BLaER1 treated with 17β-estradiol and CSF1 and Interleukin-3, amounts not matched to agents 10 nM and 100 nM (cell line): ENCODE measurements around the gene SVIL.
"Not testable (repeated sequence)": the region's sequence is repeated elsewhere in the genome, so short reads cannot be mapped to it uniquely, and the experiment has no call there.

Experiments
- H3K27ac ChIP-seq, 11 experiments: shearing (Covaris generic); formaldehyde crosslinking; 2 replicates each; pipeline ENCODE4 v1.8.1; 2022
- H3K27me3 ChIP-seq, 11 experiments: shearing (Covaris generic); formaldehyde crosslinking; 2 replicates each; pipeline ENCODE4 v1.8.1; 2022
- H3K36me3 ChIP-seq, 11 experiments: shearing (Covaris generic); formaldehyde crosslinking; 2 replicates each; pipeline ENCODE4 v1.8.1; 2022
- H3K4me1 ChIP-seq, 10 experiments: shearing (Covaris generic); formaldehyde crosslinking; 2 replicates each; pipeline ENCODE4 v1.8.1; 2022
- H3K4me2 ChIP-seq, 11 experiments: shearing (Covaris generic); formaldehyde crosslinking; 2 replicates each; pipeline ENCODE4 v1.8.1; 2022
- H3K4me3 ChIP-seq, 10 experiments: shearing (Covaris generic); formaldehyde crosslinking; 2 replicates each; pipeline ENCODE4 v1.8.1; 2022
- H3K9ac ChIP-seq, 11 experiments: shearing (Covaris generic); formaldehyde crosslinking; 2 replicates each; pipeline ENCODE4 v1.8.1; 2022
- H3K9me3 ChIP-seq, 11 experiments: shearing (Covaris generic); formaldehyde crosslinking; replicated peaks in 1 of 11; 2 replicates each; pipeline ENCODE4 v1.8.1; 2022
- H4K20me1 ChIP-seq, 11 experiments: shearing (Covaris generic); formaldehyde crosslinking; 2 replicates each; pipeline ENCODE4 v1.8.1; 2022
- Cebpa-rat ChIP-seq, 11 experiments: shearing (Covaris generic); IDR thresholded peaks; 2 replicates each; pipeline ENCODE4 v1.8.1; 2022

The SVIL gene

GRCh38 chr10:29522918-29523317 is 111.9 kb downstream of the SVIL start:
- Histone ChIP-seq H3K4me1 (peaks cover 0 to 11% (median 9%) of the 10 kb centered on the region in 10 experiments; a peak in 14 of 20 replicates), H3K4me3 (no peak overlapping the region), H3K4me2 (peak overlapping the region in 7 of 11 experiments; percentile 9 to 28 (median 22); a peak in 6 of 22 replicates), H4K20me1 (no peaks in the 10 kb centered on the region), H3K9me3 (no peaks in the 10 kb centered on the region), H3K36me3 (peaks cover 34 to 95% (median 57%) of the 10 kb centered on the region in 11 experiments), H3K27ac (peak overlapping the region in 1 of 11 experiments; percentile 11; a peak in 1 of 22 replicates), H3K9ac (0 out of 22 replicates have a peak overlapping the region, but pooled peaks of 1 of the 11 experiments have one; percentile 12), H3K27me3 (no peaks in the 10 kb centered on the region)
- TF ChIP-seq Cebpa-rat (IDR thresholded peaks at IDR 0.05) = no peak

GRCh38 chr10:29522061-29522855 is 112.5 kb downstream of the SVIL start:
- no peak for TF ChIP-seq Cebpa-rat (IDR thresholded peaks at IDR 0.05)
- no peaks in the 10 kb centered on the region for H3K9me3 ChIP-seq
- H3K9ac ChIP-seq = 0 out of 22 replicates have a peak overlapping the region, but pooled peaks of 1 of the 11 experiments have one; percentile 12
- no peaks in the 10 kb centered on the region for H3K27me3 ChIP-seq
- peaks cover 0 to 11% (median 9%) of the 10 kb centered on the region in 10 experiments; a peak in 14 of 20 replicates for H3K4me1 ChIP-seq
- H3K36me3 ChIP-seq = peaks cover 34 to 91% (median 57%) of the 10 kb centered on the region in 11 experiments
- peak overlapping the region in 7 of 11 experiments; percentile 9 to 28 (median 22); a peak in 5 of 22 replicates for H3K4me2 ChIP-seq
- H3K27ac ChIP-seq = peak overlapping the region in 1 of 11 experiments; percentile 11; a peak in 1 of 22 replicates
- no peaks in the 10 kb centered on the region for H4K20me1 ChIP-seq
- no peak overlapping the region for H3K4me3 ChIP-seq

- Histone ChIP-seq H4K20me1 (no peaks in the 10 kb centered on the region), H3K9me3 (no peaks in the 10 kb centered on the region), H3K36me3 (peaks cover 34 to 67% (median 51%) of the 10 kb centered on the region in 11 experiments), H3K4me3 (no peak overlapping the region), H3K4me2 (no peak overlapping the region), H3K27me3 (no peaks in the 10 kb centered on the region), H3K9ac (no peak overlapping the region), H3K4me1 (peaks cover 0 to 11% (median 9%) of the 10 kb centered on the region in 10 experiments; a peak in 14 of 20 replicates), H3K27ac (no peak overlapping the region)
- TF ChIP-seq Cebpa-rat (IDR thresholded peaks at IDR 0.05) = no peak
These were observed 115.1 kb downstream of the SVIL start for GRCh38 chr10:29519659-29520058.

- Histone ChIP-seq H3K9ac (no peak overlapping the region), H3K4me1 (peaks cover 0 to 3% (median 2%) of the 10 kb centered on the region in 10 experiments; a peak in 14 of 20 replicates), H3K36me3 (peaks cover 12 to 49% (median 30%) of the 10 kb centered on the region in 11 experiments; a peak in 20 of 22 replicates), H4K20me1 (no peaks in the 10 kb centered on the region; a peak in 1 of 22 replicates), H3K4me2 (no peak overlapping the region), H3K4me3 (no peak overlapping the region), H3K27ac (no peak overlapping the region), H3K27me3 (no peaks in the 10 kb centered on the region), H3K9me3 (no peaks in the 10 kb centered on the region)
- TF ChIP-seq Cebpa-rat (IDR thresholded peaks at IDR 0.05) = no peak
These were observed 117.3 kb downstream of the SVIL start for GRCh38 chr10:29517352-29517923.

- not testable (repeated sequence) for H3K27ac ChIP-seq, H3K4me1 ChIP-seq, H3K27me3 ChIP-seq, H3K9me3 ChIP-seq, H3K4me3 ChIP-seq, H3K9ac ChIP-seq, H3K4me2 ChIP-seq, H4K20me1 ChIP-seq
- H3K36me3 ChIP-seq = peaks cover 8 to 47% (median 21%) of the 10 kb centered on the region in 11 experiments; a peak in 17 of 22 replicates
These were observed 118.3 kb downstream of the SVIL start for GRCh38 chr10:29516309-29516932.

- H3K27ac ChIP-seq, H4K20me1 ChIP-seq, H3K9ac ChIP-seq, H3K27me3 ChIP-seq, H3K9me3 ChIP-seq, H3K4me3 ChIP-seq, H3K4me1 ChIP-seq, H3K4me2 ChIP-seq: not testable (repeated sequence)
- peaks cover 8 to 41% (median 16%) of the 10 kb centered on the region in 11 experiments; a peak in 17 of 22 replicates for H3K36me3 ChIP-seq
These were observed 118.9 kb downstream of the SVIL start for GRCh38 chr10:29515879-29516278.

GRCh38 chr10:29515104-29515503 is 119.7 kb downstream of the SVIL start:
- not testable (repeated sequence) for H3K4me3 ChIP-seq, H3K27me3 ChIP-seq, H3K9ac ChIP-seq, H4K20me1 ChIP-seq, H3K27ac ChIP-seq, H3K4me1 ChIP-seq, H3K9me3 ChIP-seq, H3K4me2 ChIP-seq
- H3K36me3 ChIP-seq = peaks cover 7 to 34% (median 11%) of the 10 kb centered on the region in 11 experiments; a peak in 15 of 22 replicates

GRCh38 chr10:29514306-29514705 is 120.5 kb downstream of the SVIL start:
- no peaks in the 10 kb centered on the region; a peak in 1 of 22 replicates for H4K20me1 ChIP-seq
- TF ChIP-seq Cebpa-rat (IDR thresholded peaks at IDR 0.05) = no peak
- H3K36me3 ChIP-seq = peaks cover 4 to 26% (median 11%) of the 10 kb centered on the region in 11 experiments; a peak in 13 of 22 replicates
- H3K27ac ChIP-seq = no peak overlapping the region
- peaks cover 0 to 7% (median 6%) of the 10 kb centered on the region in 10 experiments; a peak in 11 of 20 replicates for H3K4me1 ChIP-seq
- H3K9me3 ChIP-seq = no peaks in the 10 kb centered on the region
- H3K4me2 ChIP-seq = no peak overlapping the region
- H3K27me3 ChIP-seq = no peaks in the 10 kb centered on the region
- H3K9ac ChIP-seq = no peak overlapping the region
- no peak overlapping the region for H3K4me3 ChIP-seq

GRCh38 chr10:29512425-29512974 is 122.3 kb downstream of the SVIL start:
- Histone ChIP-seq H3K9me3 (no peaks in the 10 kb centered on the region), H3K4me2 (no peak overlapping the region), H4K20me1 (no peaks in the 10 kb centered on the region; a peak in 1 of 22 replicates), H3K4me3 (no peak overlapping the region), H3K27ac (no peak overlapping the region), H3K27me3 (no peaks in the 10 kb centered on the region), H3K36me3 (peaks cover 0 to 12% (median 0%) of the 10 kb centered on the region in 11 experiments; a peak in 4 of 22 replicates), H3K4me1 (peaks cover 0 to 14% (median 8%) of the 10 kb centered on the region in 10 experiments; a peak in 11 of 20 replicates), H3K9ac (no peak overlapping the region)
- no peak for TF ChIP-seq Cebpa-rat (IDR thresholded peaks at IDR 0.05)

- H3K36me3 ChIP-seq = peaks cover 0 to 15% (median 0%) of the 10 kb centered on the region in 11 experiments; a peak in 4 of 22 replicates
- H3K4me3 ChIP-seq, H3K27me3 ChIP-seq, H3K4me2 ChIP-seq, H3K9me3 ChIP-seq, H4K20me1 ChIP-seq, H3K9ac ChIP-seq, H3K27ac ChIP-seq: not testable (repeated sequence)
- H3K4me1 ChIP-seq = peaks cover 0 to 14% (median 8%) of the 10 kb centered on the region in 10 experiments; a peak in 11 of 20 replicates
These were observed 123.0 kb downstream of the SVIL start for GRCh38 chr10:29511806-29512205.

GRCh38 chr10:29510483-29511157 is 124.2 kb downstream of the SVIL start:
- Histone ChIP-seq H3K4me1 (peaks cover 0 to 14% (median 8%) of the 10 kb centered on the region in 10 experiments; a peak in 11 of 20 replicates), H3K36me3 (peaks cover 0 to 16% (median 0%) of the 10 kb centered on the region in 11 experiments; a peak in 4 of 22 replicates)
- H3K9ac ChIP-seq, H3K4me2 ChIP-seq, H3K4me3 ChIP-seq, H3K9me3 ChIP-seq, H4K20me1 ChIP-seq, H3K27ac ChIP-seq, H3K27me3 ChIP-seq: not testable (repeated sequence)
